A549 (cell line): ENCODE data around the gene MED22. TPM values are rescaled to one million over a fixed set of nuclear protein-coding genes. Genes with fewer than 3 reads are reported as not detected.

ENCODE experiments used
- ATAC-seq, 2 experiments: fragments of 200-7000 bp in 1 of 2; fragments of >200 bp in 1 of 2; cut with Nextera tagmentation in 1 of 2; cut with Tn5 transposase in 1 of 2; 3 replicates each; pipeline versions ENCODE4 v1.8.0 to v1.9.1; 2018 to 2020; ENCODE audit warnings: mild to moderate bottlenecking in 1 of 2, moderate library complexity in 1 of 2
- CTCF ChIA-PET: fragments of 300-600 bp; sonication (Branson Sonifier 250); formaldehyde crosslinking; extraction: SDS; loops from one replicate; lab custom pipeline; 2021; ENCODE audit warnings: antibody characterized with exemption, inconsistent platforms; lab: Yijun Ruan, JAX
- POLR2A ChIA-PET: fragments of 350-600 bp; formaldehyde crosslinking; extraction: SDS; loops from one replicate; lab custom pipeline; 2021; ENCODE audit warnings: antibody characterized with exemption, inconsistent platforms; lab: Yijun Ruan, JAX
- DNase-seq, 2 experiments: peaks; one replicate each; pipeline versions ENCODE4 v3.0.0 to v3.0.0-alpha.2; 2011 to 2016; ENCODE audit warnings: low read depth in 1 of 2, low spot score in 1 of 2
- FAIRE-seq: peaks from 2 replicates; lab custom pipeline; 2011; peaks lifted over from hg19 to GRCh38; lab: Jason Lieb, UNC
- H3K27ac ChIP-seq, 2 experiments: fragments of >200 bp; sonication (Bioruptor Twin); formaldehyde crosslinking; 3 replicates each; pipeline ENCODE4 v1.5.1; 2016 to 2017
- H3K4me1 ChIP-seq: fragments of >200 bp; sonication (Bioruptor Twin); formaldehyde crosslinking; 3 replicates; pipeline ENCODE4 v1.6.1; 2016
- H3K4me2 ChIP-seq: fragments of >200 bp; sonication (Bioruptor Twin); formaldehyde crosslinking; 3 replicates; pipeline ENCODE4 v1.6.1; 2016
- H3K4me3 ChIP-seq: fragments of >200 bp; sonication (Bioruptor Twin); formaldehyde crosslinking; 3 replicates; pipeline ENCODE4 v1.5.1; 2016
- H3K9me3 ChIP-seq: fragments of >200 bp; sonication (Bioruptor Twin); formaldehyde crosslinking; 3 replicates; pipeline ENCODE4 v1.6.1; 2016
- ATOH8 ChIP-seq: fragments of 250-450 bp; sonication (Bioruptor Pico); IDR thresholded peaks from 2 replicates; pipeline ENCODE4 v1.5.0; 2020; ENCODE audit warnings: low read depth, mild to moderate bottlenecking, moderate library complexity
- BCL3 ChIP-seq: fragments of >200 bp; sonication (Bioruptor Twin); formaldehyde crosslinking; IDR thresholded peaks from 3 replicates; pipeline ENCODE4 v1.6.1; 2016
- CHD2 ChIP-seq: fragments of 150-350 bp; IDR thresholded peaks from 2 replicates; pipeline ENCODE4 v1.6.1; 2014; ENCODE audit warnings: low read length; ENCODE audit not compliant: partially characterized antibody
- CTCF ChIP-seq: fragments of >200 bp; sonication (Bioruptor Twin); formaldehyde crosslinking; IDR thresholded peaks from 3 replicates; pipeline ENCODE4 v1.5.1; 2016
- E2F6 ChIP-seq: IDR thresholded peaks from 2 replicates; pipeline ENCODE4 v1.6.1; 2012; ENCODE audit warnings: low read depth, borderline replicate concordance
- ELK1 ChIP-seq: fragments of 150-350 bp; IDR thresholded peaks from 2 replicates; pipeline ENCODE4 v1.6.1; 2014; ENCODE audit warnings: low read depth, mild to moderate bottlenecking, low read length
- EP300 ChIP-seq, 2 experiments: fragments of >200 bp; sonication (Bioruptor Twin); formaldehyde crosslinking; IDR thresholded peaks; 2 replicates in 1 of 2; 3 replicates in 1 of 2; pipeline ENCODE4 v1.6.1; 2016 to 2017
- ESRRA ChIP-seq: fragments of 150-350 bp; IDR thresholded peaks from 2 replicates; pipeline ENCODE4 v1.6.1; 2014; ENCODE audit warnings: mild to moderate bottlenecking, low read length, borderline replicate concordance
- FOXS1 ChIP-seq: fragments of 250-450 bp; sonication (Bioruptor Pico); IDR thresholded peaks from 2 replicates; pipeline ENCODE4 v1.5.0; 2020; ENCODE audit warnings: mild to moderate bottlenecking, moderate library complexity
- GATA3 ChIP-seq: IDR thresholded peaks from 2 replicates; pipeline ENCODE4 v1.6.1; 2012; ENCODE audit warnings: borderline replicate concordance
- HDAC2 ChIP-seq: fragments of 200-600 bp; sonication (generic); IDR thresholded peaks from 2 replicates; pipeline ENCODE4 v1.6.1; 2016
- HOXA7 ChIP-seq: fragments of 250-450 bp; sonication (Bioruptor Pico); IDR thresholded peaks from 2 replicates; pipeline ENCODE4 v1.5.0; 2020; ENCODE audit warnings: mild to moderate bottlenecking, moderate library complexity
- HOXB13 ChIP-seq: fragments of 250-450 bp; sonication (Bioruptor Pico); IDR thresholded peaks from 2 replicates; pipeline ENCODE4 v1.5.0; 2020; ENCODE audit warnings: low read depth, mild to moderate bottlenecking, moderate library complexity
- HOXB5 ChIP-seq: fragments of 250-450 bp; sonication (Bioruptor Pico); IDR thresholded peaks from 2 replicates; pipeline ENCODE4 v1.5.0; 2020; ENCODE audit warnings: mild to moderate bottlenecking, moderate library complexity
- KDM1A ChIP-seq: fragments of 200-600 bp; sonication (generic); IDR thresholded peaks from 2 replicates; pipeline ENCODE4 v1.6.1; 2016; ENCODE audit warnings: low read depth, mild to moderate bottlenecking
- KDM5A ChIP-seq: fragments of 200-600 bp; sonication (generic); IDR thresholded peaks from 2 replicates; pipeline ENCODE4 v1.6.1; 2016; ENCODE audit warnings: antibody characterized with exemption, mild to moderate bottlenecking
- MYC ChIP-seq: IDR thresholded peaks from 2 replicates; pipeline ENCODE4 v1.6.1; 2012; ENCODE audit warnings: mild to moderate bottlenecking, inconsistent platforms, low read length, improper control_type of control experiment, borderline replicate concordance
- NPAS2 ChIP-seq: fragments of 250-450 bp; sonication (Bioruptor Pico); IDR thresholded peaks from 2 replicates; pipeline ENCODE4 v1.8.0; 2022; ENCODE audit warnings: mild to moderate bottlenecking, moderate library complexity, borderline replicate concordance
- POLR2AphosphoS2 ChIP-seq: conservative IDR thresholded peaks from 2 replicates; pipeline ENCODE4 v1.6.1; 2012; ENCODE audit warnings: low read length, improper control_type of control experiment, inconsistent platforms
- RARB ChIP-seq: fragments of 250-450 bp; sonication (Bioruptor Pico); IDR thresholded peaks from 2 replicates; pipeline ENCODE4 v1.8.0; 2021; ENCODE audit warnings: mild to moderate bottlenecking, moderate library complexity
- RCOR1 ChIP-seq: fragments of 150-350 bp; IDR thresholded peaks from 2 replicates; pipeline ENCODE4 v1.6.1; 2014; ENCODE audit warnings: antibody characterized with exemption, low read length, low read depth
- SMC3 ChIP-seq: fragments of >200 bp; sonication (Bioruptor Twin); formaldehyde crosslinking; IDR thresholded peaks from 3 replicates; pipeline ENCODE4 v1.6.1; 2018; ENCODE audit warnings: inconsistent platforms
- TFCP2L1 ChIP-seq: fragments of 250-450 bp; sonication (Bioruptor Pico); IDR thresholded peaks from 2 replicates; pipeline ENCODE4 v1.5.0; 2021; ENCODE audit warnings: mild to moderate bottlenecking
- TP53 ChIP-seq: fragments of 250-450 bp; sonication (Bioruptor Pico); IDR thresholded peaks from 2 replicates; pipeline ENCODE4 v1.5.0; 2021; ENCODE audit warnings: mild to moderate bottlenecking, moderate library complexity
- ZC3H11A ChIP-seq: fragments of 450-650 bp; IDR thresholded peaks from 2 replicates; pipeline ENCODE4 v1.6.1; 2014; ENCODE audit warnings: antibody characterized with exemption, mild to moderate bottlenecking
- WGBS: methylation state at CpG from one replicate; pipeline ENCODE4 v1.1.6; 2017; ENCODE audit errors: missing lambda C conversion rate; 5-methylcytosine and 5-hydroxymethylcytosine counted together
- polyA plus RNA-seq, 4 experiments: library from polyadenylated mRNA; depleted of rRNA in 3 of 4; stranded (reverse); fragments of >200 nt; fragmentation: RNase III in 1 of 4; extraction: RNeasy Plus Mini Kit Qiagen cat#74134 plus additional on column Dnase treatment in 1 of 4; gene quantifications; 2 replicates in 3 of 4; 3 replicates in 1 of 4; pipeline ENCODE4 v1.2.3, GENCODE V29; 2011 to 2017

Gene MED22
- polyA plus RNA-seq, 2 of the 4 experiments (the other 2 are of a cell fraction) = 15.7 to 22.0 TPM

GRCh38 chr9:133345596-133345995 is 2.3 kb downstream of the MED22 start:
- ChIA-PET CTCF (interaction anchor here (0.7 to 3.4 kb wide), 3 partner anchors 16 to 159 kb away, joined by 3 to 10 read pairs (median 4); no protein-coding TSS in a partner anchor), POLR2A (no interaction called here)
- no peak for ATAC-seq

GRCh38 chr9:133344979-133345378 is 3.0 kb downstream of the MED22 start:
- CTCF ChIA-PET = interaction anchor here (1.5 to 6.2 kb wide), 4 partner anchors 12 to 159 kb away, joined by 4 to 59 read pairs (median 13); partner anchors contain the start of genes SURF1 and SURF2
- H3K27ac ChIP-seq = no peak overlapping the region
- no peak for DNase-seq
- WGBS = 96% methylated on average over 12 of the region's 12 CpGs
- no peak for FAIRE-seq
- H3K4me2 ChIP-seq = no peak overlapping the region
- H3K4me3 ChIP-seq = no peak overlapping the region
- TF ChIP-seq KDM1A = no peak
- TF ChIP-seq GATA3 = no peak
- TF ChIP-seq KDM5A = no peak
- TF ChIP-seq BCL3 = no peak
- no peak for TF ChIP-seq HOXB5
- TF ChIP-seq ELK1 = no peak
- no peak for TF ChIP-seq POLR2AphosphoS2
- TF ChIP-seq HDAC2 = no peak
- no peak for TF ChIP-seq MYC
- no peak for TF ChIP-seq CHD2
- TF ChIP-seq EP300 (IDR thresholded peaks at IDR 0.05) = no peak
- TF ChIP-seq SMC3 = no peak
- no peak for TF ChIP-seq TFCP2L1 (CRISPR knock-in tag)
- no peak for TF ChIP-seq ZC3H11A
- no peak for TF ChIP-seq NPAS2
- no peak for TF ChIP-seq HOXA7 (CRISPR knock-in tag)
- no peak for TF ChIP-seq HOXB13 (CRISPR knock-in tag)
- no peak for TF ChIP-seq RARB (CRISPR knock-in tag)
- no peak for TF ChIP-seq ATOH8 (CRISPR knock-in tag)
- no peak for ATAC-seq
- peaks cover 14% of the 10 kb centered on the region for H3K4me1 ChIP-seq
- no peaks in the 10 kb centered on the region for H3K9me3 ChIP-seq
- POLR2A ChIA-PET = no interaction called here

More at GRCh38 chr9:133345596-133345995, 2.3 kb downstream of the MED22 start:
- WGBS = 91% methylated on average over 6 of the region's 6 CpGs
- H3K27ac ChIP-seq = no peak overlapping the region
- TF ChIP-seq FOXS1 (CRISPR knock-in tag) (no peak), RCOR1 (no peak), ESRRA (no peak), TP53 (no peak), CTCF (no peak), E2F6 (no peak)
- DNase-seq (no peak), FAIRE-seq (no peak)
- H3K4me1 ChIP-seq = peaks cover 19% of the 10 kb centered on the region
- no peak overlapping the region for H3K4me3 ChIP-seq
- no peaks in the 10 kb centered on the region for H3K9me3 ChIP-seq
- no peak overlapping the region for H3K4me2 ChIP-seq
